Measurements from ENCODE around the gene RDH8.

RDH8 gene

DNA sequence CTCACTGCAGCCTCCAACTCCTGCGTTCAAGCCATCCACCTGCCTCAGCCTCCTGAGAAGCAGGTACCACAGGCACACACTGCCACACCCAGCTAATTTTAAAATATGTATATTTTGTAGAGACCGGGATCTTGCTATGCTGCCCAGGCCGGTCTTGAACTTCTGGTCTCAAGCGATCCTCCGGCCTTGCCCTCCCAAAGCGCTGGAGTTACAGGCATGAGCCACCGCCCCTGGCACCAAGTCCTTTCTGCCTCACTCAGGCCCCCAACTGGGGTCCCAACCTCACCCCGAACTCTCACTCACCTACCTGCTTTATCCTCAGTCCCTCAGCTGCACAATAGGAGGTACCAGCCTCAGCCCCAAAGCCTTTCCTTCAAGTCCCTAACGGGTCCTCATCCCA, 2.3 kb upstream of the RDH8 start:
- no peak for TF ChIP-seq ZNF585B (tag by site-specific recombination; IDR thresholded peaks at IDR 0.05)
- TF ChIP-seq ZNF23 (tag by site-specific recombination; IDR thresholded peaks at IDR 0.05; ENCODE audit: borderline replicate concordance): no peak
- peak; percentile 77 for TF ChIP-seq ZNF121 (tag by site-specific recombination; IDR thresholded peaks at IDR 0.05)

DNA sequence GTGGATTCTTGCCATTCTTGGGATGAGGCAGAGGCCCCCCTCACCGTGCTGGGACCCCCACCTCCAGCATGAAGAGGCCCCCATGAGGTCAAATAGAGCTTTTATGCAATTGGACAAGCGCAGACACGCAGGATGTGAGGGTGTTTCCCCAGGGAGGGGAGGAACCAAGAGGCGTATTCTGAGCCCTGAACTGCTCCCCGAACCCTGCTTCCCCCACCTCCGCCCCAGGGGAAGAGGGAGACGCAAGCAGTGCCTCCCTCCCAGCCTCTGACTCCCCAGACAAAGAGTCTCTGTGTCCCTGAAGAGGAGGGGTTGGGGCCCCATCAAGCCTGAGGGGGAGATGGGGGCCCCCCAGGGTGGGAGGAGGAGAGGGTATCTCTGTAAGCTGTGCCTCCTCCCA, 1.3 kb upstream of the RDH8 start:
- ChIA-PET POLR2A (no interaction called here), CTCF (interaction anchor here (2.4 kb wide), 1 partner anchor 12 kb away, joined by 11 read pairs; no protein-coding TSS in a partner anchor)
- Histone ChIP-seq H3K9me3 (ENCODE audit: control insufficient read depth, insufficient read depth, low read depth, low read length) (no peaks in the 10 kb centered on the region), H3K4me1 (ENCODE audit: control insufficient read depth, insufficient read depth, low read length) (peaks cover 7% of the 10 kb centered on the region; the same call in 1 of the 2 replicates), H3K27ac (ENCODE audit: extremely low read depth, low read depth, low read length) (no peak overlapping the region), H3K4me3 (ENCODE audit: low read depth, low read length) (no peak overlapping the region), H3K36me3 (ENCODE audit: control insufficient read depth in 2 of 2, insufficient read depth in 1 of 2, low read length in 2 of 2) (no peaks in the 10 kb centered on the region)
- TF ChIP-seq YY1 (tag by site-specific recombination; IDR thresholded peaks at IDR 0.05) (no peak), ZNF561 (tag by site-specific recombination; IDR thresholded peaks at IDR 0.05; ENCODE audit: borderline replicate concordance) (no peak), KLF9 (tag by site-specific recombination; IDR thresholded peaks at IDR 0.05; ENCODE audit: low read depth) (no peak), KLF10 (tag by site-specific recombination; IDR thresholded peaks at IDR 0.05) (no peak), ZNF560 (tag by site-specific recombination; IDR thresholded peaks at IDR 0.05; ENCODE audit: borderline replicate concordance) (no peak), GLI2 (tag by site-specific recombination; IDR thresholded peaks at IDR 0.05; ENCODE audit: borderline replicate concordance, low read depth) (no peak), KLF1 (tag by site-specific recombination; IDR thresholded peaks at IDR 0.05) (peak; percentile 52; the same call in 1 of the 2 replicates), OSR2 (tag by site-specific recombination; IDR thresholded peaks at IDR 0.05) (no peak), ZNF600 (tag by site-specific recombination; IDR thresholded peaks at IDR 0.05) (no peak), ZNF473 (tag by site-specific recombination; IDR thresholded peaks at IDR 0.05) (no peak), ZNF549 (tag by site-specific recombination; IDR thresholded peaks at IDR 0.05) (no peak), ZNF629 (tag by site-specific recombination; IDR thresholded peaks at IDR 0.05) (no peak)
- TF ChIP-seq, protein P1, sequence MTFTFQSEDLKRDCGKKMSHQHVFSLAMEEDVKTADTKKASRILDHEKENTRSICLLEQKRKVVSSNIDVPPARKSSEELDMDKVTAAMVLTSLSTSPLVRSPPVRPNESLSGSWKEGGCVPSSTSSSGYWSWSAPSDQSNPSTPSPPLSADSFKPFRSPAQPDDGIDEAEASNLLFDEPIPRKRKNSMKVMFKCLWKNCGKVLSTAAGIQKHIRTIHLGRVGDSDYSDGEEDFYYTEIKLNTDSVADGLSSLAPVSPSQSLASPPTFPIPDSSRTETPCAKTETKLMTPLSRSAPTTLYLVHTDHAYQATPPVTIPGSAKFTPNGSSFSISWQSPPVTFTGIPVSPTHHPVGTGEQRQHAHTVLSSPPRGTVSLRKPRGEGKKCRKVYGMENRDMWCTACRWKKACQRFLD (tag by site-specific recombination; IDR thresholded peaks at IDR 0.05): no peak
- TF ChIP-seq, protein P2, sequence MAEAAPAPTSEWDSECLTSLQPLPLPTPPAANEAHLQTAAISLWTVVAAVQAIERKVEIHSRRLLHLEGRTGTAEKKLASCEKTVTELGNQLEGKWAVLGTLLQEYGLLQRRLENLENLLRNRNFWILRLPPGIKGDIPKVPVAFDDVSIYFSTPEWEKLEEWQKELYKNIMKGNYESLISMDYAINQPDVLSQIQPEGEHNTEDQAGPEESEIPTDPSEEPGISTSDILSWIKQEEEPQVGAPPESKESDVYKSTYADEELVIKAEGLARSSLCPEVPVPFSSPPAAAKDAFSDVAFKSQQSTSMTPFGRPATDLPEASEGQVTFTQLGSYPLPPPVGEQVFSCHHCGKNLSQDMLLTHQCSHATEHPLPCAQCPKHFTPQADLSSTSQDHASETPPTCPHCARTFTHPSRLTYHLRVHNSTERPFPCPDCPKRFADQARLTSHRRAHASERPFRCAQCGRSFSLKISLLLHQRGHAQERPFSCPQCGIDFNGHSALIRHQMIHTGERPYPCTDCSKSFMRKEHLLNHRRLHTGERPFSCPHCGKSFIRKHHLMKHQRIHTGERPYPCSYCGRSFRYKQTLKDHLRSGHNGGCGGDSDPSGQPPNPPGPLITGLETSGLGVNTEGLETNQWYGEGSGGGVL (tag by site-specific recombination; IDR thresholded peaks at IDR 0.05): peak; percentile 46
- TF ChIP-seq, protein P3, sequence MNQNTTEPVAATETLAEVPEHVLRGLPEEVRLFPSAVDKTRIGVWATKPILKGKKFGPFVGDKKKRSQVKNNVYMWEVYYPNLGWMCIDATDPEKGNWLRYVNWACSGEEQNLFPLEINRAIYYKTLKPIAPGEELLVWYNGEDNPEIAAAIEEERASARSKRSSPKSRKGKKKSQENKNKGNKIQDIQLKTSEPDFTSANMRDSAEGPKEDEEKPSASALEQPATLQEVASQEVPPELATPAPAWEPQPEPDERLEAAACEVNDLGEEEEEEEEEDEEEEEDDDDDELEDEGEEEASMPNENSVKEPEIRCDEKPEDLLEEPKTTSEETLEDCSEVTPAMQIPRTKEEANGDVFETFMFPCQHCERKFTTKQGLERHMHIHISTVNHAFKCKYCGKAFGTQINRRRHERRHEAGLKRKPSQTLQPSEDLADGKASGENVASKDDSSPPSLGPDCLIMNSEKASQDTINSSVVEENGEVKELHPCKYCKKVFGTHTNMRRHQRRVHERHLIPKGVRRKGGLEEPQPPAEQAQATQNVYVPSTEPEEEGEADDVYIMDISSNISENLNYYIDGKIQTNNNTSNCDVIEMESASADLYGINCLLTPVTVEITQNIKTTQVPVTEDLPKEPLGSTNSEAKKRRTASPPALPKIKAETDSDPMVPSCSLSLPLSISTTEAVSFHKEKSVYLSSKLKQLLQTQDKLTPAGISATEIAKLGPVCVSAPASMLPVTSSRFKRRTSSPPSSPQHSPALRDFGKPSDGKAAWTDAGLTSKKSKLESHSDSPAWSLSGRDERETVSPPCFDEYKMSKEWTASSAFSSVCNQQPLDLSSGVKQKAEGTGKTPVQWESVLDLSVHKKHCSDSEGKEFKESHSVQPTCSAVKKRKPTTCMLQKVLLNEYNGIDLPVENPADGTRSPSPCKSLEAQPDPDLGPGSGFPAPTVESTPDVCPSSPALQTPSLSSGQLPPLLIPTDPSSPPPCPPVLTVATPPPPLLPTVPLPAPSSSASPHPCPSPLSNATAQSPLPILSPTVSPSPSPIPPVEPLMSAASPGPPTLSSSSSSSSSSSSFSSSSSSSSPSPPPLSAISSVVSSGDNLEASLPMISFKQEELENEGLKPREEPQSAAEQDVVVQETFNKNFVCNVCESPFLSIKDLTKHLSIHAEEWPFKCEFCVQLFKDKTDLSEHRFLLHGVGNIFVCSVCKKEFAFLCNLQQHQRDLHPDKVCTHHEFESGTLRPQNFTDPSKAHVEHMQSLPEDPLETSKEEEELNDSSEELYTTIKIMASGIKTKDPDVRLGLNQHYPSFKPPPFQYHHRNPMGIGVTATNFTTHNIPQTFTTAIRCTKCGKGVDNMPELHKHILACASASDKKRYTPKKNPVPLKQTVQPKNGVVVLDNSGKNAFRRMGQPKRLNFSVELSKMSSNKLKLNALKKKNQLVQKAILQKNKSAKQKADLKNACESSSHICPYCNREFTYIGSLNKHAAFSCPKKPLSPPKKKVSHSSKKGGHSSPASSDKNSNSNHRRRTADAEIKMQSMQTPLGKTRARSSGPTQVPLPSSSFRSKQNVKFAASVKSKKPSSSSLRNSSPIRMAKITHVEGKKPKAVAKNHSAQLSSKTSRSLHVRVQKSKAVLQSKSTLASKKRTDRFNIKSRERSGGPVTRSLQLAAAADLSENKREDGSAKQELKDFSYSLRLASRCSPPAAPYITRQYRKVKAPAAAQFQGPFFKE (tag by site-specific recombination; IDR thresholded peaks at IDR 0.05; ENCODE audit: borderline replicate concordance): no peak
- TF ChIP-seq, protein P4, sequence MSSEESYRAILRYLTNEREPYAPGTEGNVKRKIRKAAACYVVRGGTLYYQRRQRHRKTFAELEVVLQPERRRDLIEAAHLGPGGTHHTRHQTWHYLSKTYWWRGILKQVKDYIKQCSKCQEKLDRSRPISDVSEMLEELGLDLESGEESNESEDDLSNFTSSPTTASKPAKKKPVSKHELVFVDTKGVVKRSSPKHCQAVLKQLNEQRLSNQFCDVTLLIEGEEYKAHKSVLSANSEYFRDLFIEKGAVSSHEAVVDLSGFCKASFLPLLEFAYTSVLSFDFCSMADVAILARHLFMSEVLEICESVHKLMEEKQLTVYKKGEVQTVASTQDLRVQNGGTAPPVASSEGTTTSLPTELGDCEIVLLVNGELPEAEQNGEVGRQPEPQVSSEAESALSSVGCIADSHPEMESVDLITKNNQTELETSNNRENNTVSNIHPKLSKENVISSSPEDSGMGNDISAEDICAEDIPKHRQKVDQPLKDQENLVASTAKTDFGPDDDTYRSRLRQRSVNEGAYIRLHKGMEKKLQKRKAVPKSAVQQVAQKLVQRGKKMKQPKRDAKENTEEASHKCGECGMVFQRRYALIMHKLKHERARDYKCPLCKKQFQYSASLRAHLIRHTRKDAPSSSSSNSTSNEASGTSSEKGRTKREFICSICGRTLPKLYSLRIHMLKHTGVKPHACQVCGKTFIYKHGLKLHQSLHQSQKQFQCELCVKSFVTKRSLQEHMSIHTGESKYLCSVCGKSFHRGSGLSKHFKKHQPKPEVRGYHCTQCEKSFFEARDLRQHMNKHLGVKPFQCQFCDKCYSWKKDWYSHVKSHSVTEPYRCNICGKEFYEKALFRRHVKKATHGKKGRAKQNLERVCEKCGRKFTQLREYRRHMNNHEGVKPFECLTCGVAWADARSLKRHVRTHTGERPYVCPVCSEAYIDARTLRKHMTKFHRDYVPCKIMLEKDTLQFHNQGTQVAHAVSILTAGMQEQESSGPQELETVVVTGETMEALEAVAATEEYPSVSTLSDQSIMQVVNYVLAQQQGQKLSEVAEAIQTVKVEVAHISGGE (tag by site-specific recombination; conservative IDR thresholded peaks at IDR 0.05; ENCODE audit: low read depth): no peak

More for the DNA sequence above, 2.3 kb upstream of the RDH8 start:
- Histone ChIP-seq H3K36me3 (ENCODE audit: control insufficient read depth in 2 of 2, insufficient read depth in 1 of 2, low read length in 2 of 2) (no peaks in the 10 kb centered on the region), H3K4me3 (ENCODE audit: low read depth, low read length) (no peak overlapping the region), H3K27ac (ENCODE audit: extremely low read depth, low read depth, low read length) (no peak overlapping the region), H3K9me3 (ENCODE audit: control insufficient read depth, insufficient read depth, low read depth, low read length) (no peaks in the 10 kb centered on the region), H3K4me1 (ENCODE audit: control insufficient read depth, insufficient read depth, low read length) (peaks cover 7% of the 10 kb centered on the region; the same call in 1 of the 2 replicates)
- POLR2A ChIA-PET: no interaction called here
- CTCF ChIA-PET: interaction anchor here (0.9 to 2.4 kb wide), 2 partner anchors 11 to 17 kb away, joined by 3 to 11 read pairs; no protein-coding TSS in a partner anchor
